Tibial nerve (tissue), 4 donors: ENCODE results near the gene SMAD4.

ENCODE experiments used
- CTCF ChIP-seq, 5 experiments: fragments of 200-600 bp in 3 of 5; fragments of 450-650 bp in 2 of 5; sonication (generic) in 3 of 5; IDR thresholded peaks; one replicate each; pipeline ENCODE4 v1.5.1; 2016 to 2019; ENCODE audit warnings: antibody characterized with exemption in 5 of 5, mild to moderate bottlenecking in 3 of 5, moderate library complexity in 2 of 5
- EP300 ChIP-seq, 2 donors: sonication (generic); formaldehyde crosslinking; IDR thresholded peaks; one replicate each; pipeline ENCODE4 v1.6.1; 2017; ENCODE audit warnings: antibody characterized with exemption in 2 of 2, mild to moderate bottlenecking in 1 of 2
- POLR2A ChIP-seq, 2 donors: fragments of 450-650 bp; IDR thresholded peaks; one replicate each; pipeline ENCODE4 v1.6.1; 2017; ENCODE audit warnings: antibody characterized with exemption in 2 of 2, mild to moderate bottlenecking in 2 of 2, moderate library complexity in 2 of 2

- TF ChIP-seq CTCF (IDR thresholded peaks at IDR 0.05) (no peak), POLR2A (IDR thresholded peaks at IDR 0.05) (no peak), EP300 (IDR thresholded peaks at IDR 0.05) (no peak)
Measured at GRCh38 chr18:51006948-51007789, 22.8 kb upstream of the SMAD4 start.
